ENCODE data around the gene KRT14.
"Not testable (repeated sequence)": the region's sequence is repeated elsewhere in the genome, so short reads cannot be mapped to it uniquely, and the experiment has no call there.

Gene KRT14

GRCh38 chr17:41593306-41593981 lies 6.7 kb upstream of the KRT14 start:
- no peaks in the 10 kb centered on the region for H3K4me1 Mint-ChIP-seq
- ATAC-seq, result no peak
- H3K27me3 Mint-ChIP-seq, result peaks cover 30% of the 10 kb centered on the region
- no peak overlapping the region for H3K4me3 Mint-ChIP-seq
- no peak for DNase-seq
- peaks cover 3 to 8% of the 10 kb centered on the region in 2 donors for H3K9me3 Mint-ChIP-seq
- no peak overlapping the region for H3K27ac Mint-ChIP-seq

GRCh38 chr17:41592601-41593305 lies 6.1 kb upstream of the KRT14 start:
- ATAC-seq (no peak), DNase-seq (no peak)
- H3K4me1 Mint-ChIP-seq, result no peaks in the 10 kb centered on the region
- H3K27ac Mint-ChIP-seq, result no peak overlapping the region
- peaks cover under 1 to 7% of the 10 kb centered on the region in 2 donors for H3K9me3 Mint-ChIP-seq
- peaks cover 30% of the 10 kb centered on the region for H3K27me3 Mint-ChIP-seq
- no peak overlapping the region for H3K4me3 Mint-ChIP-seq

GRCh38 chr17:41589301-41589700 lies 2.6 kb upstream of the KRT14 start:
- Mint-ChIP-seq H3K4me3 (no peak overlapping the region), H3K27ac (peak overlapping the region in 1 of 2 donors; percentile 78), H3K9me3 (no peaks in the 10 kb centered on the region), H3K4me1 (no peaks in the 10 kb centered on the region), H3K27me3 (peaks cover 18% of the 10 kb centered on the region)
- DNase-seq (no peak), ATAC-seq (no peak)

GRCh38 chr17:41588126-41588810 lies 1.6 kb upstream of the KRT14 start:
- no peak overlapping the region for H3K4me3 Mint-ChIP-seq
- ATAC-seq, result no peak
- H3K9me3 Mint-ChIP-seq, result no peaks in the 10 kb centered on the region
- DNase-seq, result no peak
- H3K4me1 Mint-ChIP-seq, result no peaks in the 10 kb centered on the region
- no peak overlapping the region for H3K27ac Mint-ChIP-seq
- peaks cover 26% of the 10 kb centered on the region for H3K27me3 Mint-ChIP-seq

GRCh38 chr17:41585301-41586056 lies 1.2 kb downstream of the KRT14 start:
- H3K9me3 Mint-ChIP-seq, result no peaks in the 10 kb centered on the region
- no peak overlapping the region for H3K27ac Mint-ChIP-seq
- no peaks in the 10 kb centered on the region for H3K4me1 Mint-ChIP-seq
- ATAC-seq (no peak), DNase-seq (no peak)
- H3K4me3 Mint-ChIP-seq, result no peak overlapping the region
- H3K27me3 Mint-ChIP-seq, result peaks cover 41% of the 10 kb centered on the region

GRCh38 chr17:41584331-41584927 lies 2.3 kb downstream of the KRT14 start:
- H3K4me1 Mint-ChIP-seq, DNase-seq, H3K27ac Mint-ChIP-seq, H3K4me3 Mint-ChIP-seq, ATAC-seq, H3K9me3 Mint-ChIP-seq: not testable (repeated sequence)
- peaks cover 50% of the 10 kb centered on the region for H3K27me3 Mint-ChIP-seq

GRCh38 chr17:41583137-41584127 lies 3.3 kb downstream of the KRT14 start:
- Mint-ChIP-seq H3K4me1 (no peaks in the 10 kb centered on the region), H3K27me3 (peaks cover 51% of the 10 kb centered on the region), H3K4me3 (no peak overlapping the region), H3K9me3 (no peaks in the 10 kb centered on the region), H3K27ac (no peak overlapping the region)
- ATAC-seq (no peak), DNase-seq (no peak)

GRCh38 chr17:41582061-41582968 lies 4.4 kb downstream of the KRT14 start:
- not testable (repeated sequence) for H3K27ac Mint-ChIP-seq, H3K4me3 Mint-ChIP-seq, DNase-seq, ATAC-seq, H3K4me1 Mint-ChIP-seq, H3K9me3 Mint-ChIP-seq
- H3K27me3 Mint-ChIP-seq, result peaks cover 62% of the 10 kb centered on the region

- ATAC-seq, result no peak
- Mint-ChIP-seq H3K4me3 (no peak overlapping the region), H3K9me3 (no peaks in the 10 kb centered on the region), H3K27ac (peak overlapping the region in 1 of 2 donors; percentile 38), H3K27me3 (peaks cover 70% of the 10 kb centered on the region), H3K4me1 (no peaks in the 10 kb centered on the region)
- DNase-seq, result no peak
These were observed 5.2 kb downstream of the KRT14 start for GRCh38 chr17:41581366-41582060.

GRCh38 chr17:41580687-41581365 lies 5.9 kb downstream of the KRT14 start:
- no peak for ATAC-seq
- H3K27me3 Mint-ChIP-seq, result peaks cover 77% of the 10 kb centered on the region

GRCh38 chr17:41580244-41580575 lies 6.5 kb downstream of the KRT14 start:
- Mint-ChIP-seq H3K27me3 (peaks cover 84% of the 10 kb centered on the region), H3K27ac (no peak overlapping the region), H3K4me3 (no peak overlapping the region), H3K9me3 (no peaks in the 10 kb centered on the region), H3K4me1 (no peaks in the 10 kb centered on the region)
- ATAC-seq, result no peak
- DNase-seq, result no peak

More at GRCh38 chr17:41580687-41581365, 5.9 kb downstream of the KRT14 start:
- Mint-ChIP-seq H3K9me3 (no peaks in the 10 kb centered on the region), H3K27ac (peak overlapping the region in 1 of 2 donors; percentile 43), H3K4me1 (no peaks in the 10 kb centered on the region), H3K4me3 (no peak overlapping the region)
- no peak for DNase-seq

GRCh38 chr17:41579484-41580243 lies 7.0 kb downstream of the KRT14 start:
- ATAC-seq (peak; percentile 92), DNase-seq (peak; percentile 74)
- H3K27ac Mint-ChIP-seq, result no peak overlapping the region
- H3K9me3 Mint-ChIP-seq, result no peaks in the 10 kb centered on the region
- no peak overlapping the region for H3K4me3 Mint-ChIP-seq
- no peaks in the 10 kb centered on the region for H3K4me1 Mint-ChIP-seq
- peaks cover 86% of the 10 kb centered on the region for H3K27me3 Mint-ChIP-seq
